Raji (cell line): ENCODE results near the gene SEMA3G.

ENCODE experiments used
- POLR2A ChIP-seq: IDR thresholded peaks from 2 replicates; pipeline ENCODE4 v1.6.1; 2011; ENCODE audit warnings: low read depth, low read length, control low read depth; ENCODE audit not compliant: insufficient read depth

The SEMA3G gene

GRCh38 chr3:52483577-52484381 lies 38.9 kb upstream of the SEMA3G start:
- TF ChIP-seq POLR2A: no peak

DNA sequence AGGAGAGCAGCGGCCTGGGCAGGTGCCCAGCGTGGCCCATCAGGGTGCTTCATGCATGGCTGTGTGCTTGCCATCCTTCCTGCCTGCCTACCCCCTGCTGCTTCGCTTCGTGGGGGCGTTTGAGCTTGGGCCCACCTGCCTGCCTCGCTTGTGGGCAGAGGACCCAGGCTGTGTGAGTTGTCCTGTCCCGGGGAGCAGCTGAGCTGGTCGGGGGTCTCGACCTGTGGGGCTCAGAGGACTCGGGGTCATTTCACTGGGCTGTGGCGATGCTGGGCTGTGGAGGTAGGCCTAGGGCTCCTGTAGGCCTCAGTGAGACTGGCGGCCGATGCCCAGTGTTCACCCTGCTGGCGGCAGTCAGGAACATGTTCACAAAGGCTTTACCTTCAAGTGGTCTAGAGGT lies 38.2 kb upstream of the SEMA3G start:
- no peak for TF ChIP-seq POLR2A

DNA sequence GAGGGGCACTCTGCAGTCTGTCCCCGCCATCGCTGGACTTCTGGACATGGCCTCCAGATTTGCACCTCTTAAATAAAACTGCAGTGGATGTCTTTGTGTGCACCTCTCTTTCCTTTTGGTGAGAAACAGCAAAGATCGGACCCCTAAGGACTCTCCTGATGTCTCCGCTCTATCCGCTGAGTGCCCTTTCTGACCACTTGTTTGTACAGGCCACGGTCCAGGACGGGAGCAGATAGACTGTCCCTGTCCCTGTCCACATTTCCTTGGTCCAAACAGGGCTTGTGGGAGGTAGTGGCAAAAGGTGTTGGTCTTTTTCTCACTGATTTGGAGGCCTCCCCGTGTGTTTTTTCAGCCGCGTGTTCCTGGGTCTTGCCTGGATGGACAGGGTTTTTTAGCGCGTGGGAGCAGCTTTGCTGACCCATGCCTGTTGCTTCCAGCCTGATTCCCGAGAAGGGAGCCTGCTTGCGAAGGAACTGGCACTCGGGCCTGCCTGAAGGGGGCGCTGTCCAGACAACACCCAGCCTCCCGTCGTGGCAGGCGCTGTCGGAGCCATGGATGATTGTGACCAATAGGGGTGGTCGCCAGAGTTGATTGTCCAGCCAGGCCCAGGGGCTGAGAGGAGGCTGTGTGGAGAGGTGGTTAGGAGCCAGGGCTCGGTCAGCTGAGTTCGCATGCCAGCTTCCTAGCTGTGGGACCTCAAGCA lies 37.1 kb upstream of the SEMA3G start:
- no peak for TF ChIP-seq POLR2A

GRCh38 chr3:52480768-52481715 lies 36.1 kb upstream of the SEMA3G start:
- no peak for TF ChIP-seq POLR2A

- TF ChIP-seq POLR2A: no peak
Observed at GRCh38 chr3:52479877-52480575, 35.1 kb upstream of the SEMA3G start.

DNA sequence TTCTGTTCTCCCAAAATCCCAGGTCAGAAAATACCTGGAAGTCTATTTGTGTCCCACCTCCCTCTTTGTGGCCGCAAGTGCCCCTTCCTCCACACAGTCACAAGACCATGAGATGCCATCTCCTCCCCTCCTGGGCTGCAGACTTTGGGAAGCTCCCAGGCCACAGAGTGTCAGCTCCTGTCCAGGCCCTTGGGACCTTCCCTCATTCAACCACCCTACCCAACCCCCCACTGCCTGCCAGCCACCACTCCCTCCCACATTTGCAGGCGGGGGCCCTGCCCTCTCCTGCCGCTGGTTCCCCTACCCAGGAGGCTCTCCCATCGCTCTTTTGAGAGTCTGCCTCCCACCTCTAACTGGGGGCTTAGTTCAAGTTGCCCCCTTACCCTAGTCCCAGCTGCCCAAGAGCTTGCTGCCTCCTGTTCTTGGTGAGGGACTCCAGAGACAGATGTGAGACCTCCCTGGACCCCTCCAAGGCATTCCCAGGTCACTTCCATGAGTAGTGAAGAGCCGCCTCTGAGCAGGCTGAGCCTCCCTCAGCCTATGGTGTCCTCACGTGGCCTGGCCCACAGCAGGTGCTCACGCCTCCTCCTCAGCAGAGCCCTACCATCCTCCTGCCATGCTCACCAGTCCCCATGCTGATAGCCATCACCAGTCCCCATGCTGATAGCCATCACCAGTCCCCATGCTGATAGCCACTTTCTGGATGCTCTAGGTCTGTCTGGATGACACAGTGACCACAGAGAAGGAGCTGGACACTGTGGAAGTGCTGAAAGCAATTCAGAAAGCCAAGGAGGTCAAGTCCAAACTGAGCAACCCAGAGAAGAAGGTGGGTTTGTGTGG lies 34.4 kb upstream of the SEMA3G start:
- no peak for TF ChIP-seq POLR2A

- no peak for TF ChIP-seq POLR2A
Observed at GRCh38 chr3:52477796-52478095, 32.8 kb upstream of the SEMA3G start.

- no peak for TF ChIP-seq POLR2A
Observed at GRCh38 chr3:52477076-52477795, 32.3 kb upstream of the SEMA3G start.

DNA sequence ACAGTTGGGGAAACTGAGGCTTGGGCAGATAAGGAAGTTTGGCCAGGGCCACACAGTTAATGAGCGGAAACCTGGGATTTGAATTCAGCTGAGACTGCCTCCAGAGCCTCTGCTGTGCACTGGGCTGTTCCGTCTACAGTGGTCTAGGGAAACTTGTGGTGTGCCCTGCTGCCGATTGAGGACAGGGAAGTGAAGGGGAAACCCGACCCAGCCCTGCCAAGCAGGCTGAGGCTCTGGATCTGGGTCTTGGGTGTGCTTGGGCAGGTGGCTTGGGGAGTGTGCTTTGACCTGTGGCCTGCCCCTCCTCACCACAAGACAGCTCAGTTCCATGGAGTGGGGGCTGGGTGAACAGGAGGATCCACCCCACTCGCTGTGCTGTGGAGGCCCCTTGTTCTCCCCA lies 28.1 kb upstream of the SEMA3G start:
- TF ChIP-seq POLR2A: no peak

- TF ChIP-seq POLR2A: no peak
Observed at GRCh38 chr3:52472239-52473000, 27.5 kb upstream of the SEMA3G start.

DNA sequence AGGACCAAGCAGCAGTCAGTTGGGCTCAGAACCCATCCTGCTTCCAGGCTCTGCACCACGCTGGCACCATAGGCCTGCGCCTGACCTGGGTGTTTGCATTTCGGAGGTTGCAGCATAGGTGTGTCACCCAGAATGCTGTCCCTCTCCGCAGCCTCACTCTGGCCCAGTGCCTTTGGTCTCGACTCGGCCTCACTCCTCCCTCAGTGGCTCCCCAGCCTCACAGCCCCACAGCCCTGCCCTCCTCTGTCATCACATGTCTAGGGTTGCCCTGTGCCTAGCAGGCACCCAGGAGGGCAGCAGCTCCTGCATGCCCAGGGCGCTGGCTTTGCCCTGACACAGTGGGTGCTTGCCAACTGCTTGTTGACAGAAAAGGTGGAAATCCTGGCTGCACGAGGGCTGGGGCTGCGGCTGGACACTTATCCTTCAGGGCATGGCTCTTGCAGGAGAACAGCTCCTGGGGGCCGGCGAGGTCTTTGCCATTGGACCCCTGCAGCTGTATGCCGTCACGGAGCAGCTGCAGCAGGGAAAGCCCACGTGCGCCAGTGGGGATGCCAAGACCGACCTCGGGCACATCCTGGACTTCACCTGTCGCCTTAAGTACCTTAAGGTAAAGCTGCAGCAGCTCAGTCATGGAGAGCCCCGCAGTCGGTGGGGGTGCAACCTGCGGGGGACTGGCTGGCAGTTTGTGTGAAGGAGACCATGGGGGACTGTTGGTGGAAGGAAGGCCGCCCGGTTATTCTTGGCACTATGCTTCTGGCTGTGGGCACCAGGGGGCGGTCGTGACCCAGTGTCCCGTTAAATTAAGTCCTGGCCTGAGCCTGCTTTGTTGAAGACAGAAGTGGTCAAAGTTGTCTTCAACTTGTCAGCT lies 26.7 kb upstream of the SEMA3G start:
- no peak for TF ChIP-seq POLR2A

- no peak for TF ChIP-seq POLR2A
Observed at GRCh38 chr3:52470920-52471319, 26.0 kb upstream of the SEMA3G start.
